AG10803 (cell line): ENCODE measurements around the gene PHACTR1.

Experiments
- DNase-seq: peaks from one replicate; pipeline ENCODE4 v3.0.0; 2010; ENCODE audit warnings: low read depth
- H3K4me3 ChIP-seq: 2 replicates; pipeline ENCODE4 v1.5.1; 2011; ENCODE audit warnings: mild to moderate bottlenecking, low read length, control low read depth
- TF ChIP-seq, protein P1 (sequence below): conservative IDR thresholded peaks from 2 replicates; pipeline ENCODE4 v1.5.1; 2011; ENCODE audit warnings: mild to moderate bottlenecking, low read length, control low read depth, inconsistent platforms

Gene PHACTR1

DNA sequence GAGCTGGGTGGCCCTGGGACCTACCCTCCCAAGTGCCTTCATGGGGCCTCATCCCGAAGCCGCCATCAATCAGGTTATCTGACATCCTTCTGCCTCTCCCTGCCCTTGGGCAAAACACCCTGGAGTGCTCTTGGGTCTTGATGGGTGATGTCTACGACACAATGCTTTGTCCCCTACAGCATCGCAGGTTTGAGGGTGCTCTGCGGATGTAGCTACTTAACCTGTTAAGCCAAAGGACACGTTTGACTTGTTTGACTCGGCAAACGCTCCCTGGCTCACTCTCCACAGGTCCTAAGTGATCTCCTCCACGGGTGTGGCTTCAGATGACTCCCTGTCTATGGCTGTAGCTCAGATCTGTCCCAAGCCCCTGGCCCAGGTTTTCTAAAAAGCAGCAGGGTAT, 576.2 kb downstream of the PHACTR1 start:
- H3K4me3 ChIP-seq: no peak overlapping the region
- TF ChIP-seq, protein P1, sequence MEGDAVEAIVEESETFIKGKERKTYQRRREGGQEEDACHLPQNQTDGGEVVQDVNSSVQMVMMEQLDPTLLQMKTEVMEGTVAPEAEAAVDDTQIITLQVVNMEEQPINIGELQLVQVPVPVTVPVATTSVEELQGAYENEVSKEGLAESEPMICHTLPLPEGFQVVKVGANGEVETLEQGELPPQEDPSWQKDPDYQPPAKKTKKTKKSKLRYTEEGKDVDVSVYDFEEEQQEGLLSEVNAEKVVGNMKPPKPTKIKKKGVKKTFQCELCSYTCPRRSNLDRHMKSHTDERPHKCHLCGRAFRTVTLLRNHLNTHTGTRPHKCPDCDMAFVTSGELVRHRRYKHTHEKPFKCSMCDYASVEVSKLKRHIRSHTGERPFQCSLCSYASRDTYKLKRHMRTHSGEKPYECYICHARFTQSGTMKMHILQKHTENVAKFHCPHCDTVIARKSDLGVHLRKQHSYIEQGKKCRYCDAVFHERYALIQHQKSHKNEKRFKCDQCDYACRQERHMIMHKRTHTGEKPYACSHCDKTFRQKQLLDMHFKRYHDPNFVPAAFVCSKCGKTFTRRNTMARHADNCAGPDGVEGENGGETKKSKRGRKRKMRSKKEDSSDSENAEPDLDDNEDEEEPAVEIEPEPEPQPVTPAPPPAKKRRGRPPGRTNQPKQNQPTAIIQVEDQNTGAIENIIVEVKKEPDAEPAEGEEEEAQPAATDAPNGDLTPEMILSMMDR: no peak
- no peak for DNase-seq

DNA sequence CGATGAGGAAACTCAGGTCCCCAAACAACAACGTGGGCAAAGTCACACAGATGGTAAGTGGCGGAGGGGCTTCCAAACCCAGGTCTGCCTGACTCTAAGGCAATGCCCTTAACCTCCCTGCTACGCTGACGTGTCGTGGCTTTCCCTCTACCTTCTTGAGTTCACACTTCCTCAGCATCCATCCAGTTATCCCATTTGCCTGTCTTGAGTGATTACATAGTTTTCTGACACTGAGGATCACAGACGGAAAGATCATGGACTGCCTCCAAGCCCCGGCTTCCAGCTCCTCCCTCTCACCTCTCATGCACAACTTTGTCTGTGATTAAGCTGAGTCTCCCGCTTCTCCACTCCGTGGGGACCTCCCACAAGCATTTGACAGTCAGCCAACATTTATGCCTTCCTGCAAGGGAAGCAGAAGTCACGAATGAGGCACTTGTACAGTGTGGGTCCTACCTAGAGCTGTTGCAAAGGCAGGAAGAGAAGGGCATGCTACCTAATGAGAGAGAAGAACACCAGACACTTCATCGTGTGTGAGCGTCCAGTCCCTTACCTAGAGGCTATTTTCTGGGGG, 578.0 kb downstream of the PHACTR1 start:
- no peak overlapping the region for H3K4me3 ChIP-seq
- DNase-seq: no peak
- TF ChIP-seq, protein P1: no peak

DNA sequence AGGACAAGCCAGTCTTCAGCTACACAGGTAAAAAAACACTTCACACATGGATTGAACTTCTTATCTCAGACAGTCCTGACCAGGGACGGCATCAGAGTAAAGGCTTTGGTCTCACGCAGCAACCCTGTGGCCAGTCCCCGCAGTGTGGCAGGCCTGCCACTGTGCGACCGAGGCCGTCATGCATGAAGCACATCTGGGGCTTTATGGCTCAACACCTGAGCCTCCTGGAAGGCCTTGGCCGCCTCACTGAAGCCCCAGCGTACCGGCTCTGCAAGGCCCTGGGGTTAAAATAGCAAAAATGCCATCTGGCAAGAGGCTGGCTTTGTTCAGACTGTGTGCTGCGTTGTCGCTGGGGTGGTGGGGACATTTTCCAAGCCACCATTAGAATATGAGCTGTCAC, 579.0 kb downstream of the PHACTR1 start:
- no peak overlapping the region for H3K4me3 ChIP-seq
- TF ChIP-seq, protein P1: no peak

DNA sequence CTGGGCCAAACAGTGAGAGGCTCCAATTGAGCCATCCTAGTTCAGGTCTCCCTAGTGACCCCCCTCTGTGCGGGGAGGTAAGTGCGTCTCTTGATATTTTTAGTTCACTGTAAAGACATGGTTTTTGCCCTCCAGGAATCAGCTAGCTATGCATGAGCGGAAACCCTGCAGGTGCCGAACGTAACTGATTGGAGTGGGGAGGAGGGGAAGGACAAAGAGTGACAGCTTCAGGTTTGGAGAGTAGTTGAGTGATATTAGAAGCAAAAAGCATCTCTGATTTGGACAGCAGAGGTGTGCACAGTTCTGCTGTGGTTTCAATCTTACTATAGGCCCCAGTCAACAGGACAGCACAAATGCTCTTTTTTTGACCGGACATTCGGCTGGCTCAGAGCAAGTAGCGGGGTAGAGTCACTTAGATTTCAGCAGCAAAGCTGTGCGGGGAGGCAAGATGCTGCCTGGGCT, 580.0 kb downstream of the PHACTR1 start:
- no peak overlapping the region for H3K4me3 ChIP-seq
- no peak for DNase-seq
- TF ChIP-seq, protein P1: no peak

More for the DNA sequence above, 579.0 kb downstream of the PHACTR1 start:
- no peak for DNase-seq

DNA sequence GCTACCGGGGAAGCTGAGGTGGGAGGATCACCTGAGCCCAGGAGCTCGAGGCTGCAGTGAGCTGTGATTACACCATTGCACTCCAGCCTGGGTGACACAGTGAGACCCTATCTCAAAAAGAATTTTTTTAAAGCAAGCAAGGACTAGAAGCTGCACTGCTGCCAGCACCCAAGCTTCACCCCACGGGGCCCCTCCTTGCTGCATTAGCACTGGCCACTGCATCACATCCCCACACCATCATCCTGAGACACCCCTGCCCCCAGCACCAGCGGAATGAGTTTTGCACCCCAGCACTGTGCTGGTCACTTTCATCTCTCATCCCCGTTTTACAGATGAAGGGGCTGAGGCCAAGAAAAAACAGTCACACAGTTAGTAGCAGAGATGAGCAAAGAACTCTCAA, 580.8 kb downstream of the PHACTR1 start:
- TF ChIP-seq, protein P1: no peak
- no peak overlapping the region for H3K4me3 ChIP-seq
- DNase-seq: no peak

DNA sequence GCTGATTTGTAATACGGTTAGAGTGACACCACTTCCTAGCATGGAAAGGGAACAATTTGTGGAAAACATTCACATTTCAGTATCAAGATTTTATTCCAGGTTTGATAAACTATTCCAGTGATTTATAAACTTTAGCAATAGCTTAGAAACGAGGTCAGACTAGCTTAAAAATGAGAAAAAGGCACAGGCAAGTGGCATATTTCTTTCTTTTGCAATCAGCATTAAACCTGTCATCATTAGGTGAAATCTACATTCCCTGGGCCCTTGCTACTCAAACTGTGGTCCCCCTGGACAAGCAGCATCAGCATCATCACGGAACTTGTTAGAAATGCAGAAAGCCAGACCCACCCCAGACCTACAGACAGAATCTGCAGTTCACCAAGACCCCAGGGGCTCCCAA, 581.9 kb downstream of the PHACTR1 start:
- TF ChIP-seq, protein P1: no peak
- no peak overlapping the region for H3K4me3 ChIP-seq
- peak; percentile 57 for DNase-seq

DNA sequence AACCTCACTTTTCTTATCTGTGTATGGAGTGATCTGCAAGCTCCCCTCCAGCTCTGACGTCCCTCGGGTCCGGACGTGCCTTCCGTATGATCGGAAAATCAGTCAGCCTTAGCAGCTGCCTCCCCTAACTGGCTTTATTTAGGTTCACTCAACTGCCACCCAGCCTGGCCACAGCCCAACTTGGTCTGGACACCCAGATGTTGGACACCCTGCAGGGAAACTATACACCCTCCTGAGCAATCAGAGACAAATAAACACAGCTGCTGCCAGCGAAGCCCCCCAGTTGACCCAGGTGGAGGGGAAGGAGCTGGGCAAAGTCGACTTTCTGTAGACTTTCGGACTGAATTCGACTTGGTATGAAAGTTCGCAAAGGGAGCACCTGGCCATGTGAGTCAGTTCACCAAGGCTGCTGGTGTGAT, 582.8 kb downstream of the PHACTR1 start:
- H3K4me3 ChIP-seq: no peak overlapping the region
- TF ChIP-seq, protein P1: no peak
- DNase-seq: no peak
